Uterus (tissue), 4 donors: ENCODE measurements around the gene TMBIM1. TPM values are rescaled to one million over a fixed set of nuclear protein-coding genes. Genes with fewer than 3 reads are reported as not detected.

Experiments
- DNase-seq, 2 donors: peaks; one replicate each; pipeline ENCODE4 v3.0.0-alpha.2; 2019 to 2020
- H3K27ac ChIP-seq, 2 donors: fragments of 200-600 bp; sonication (generic); 1 replicate in 1 of 2; 2 replicates in 1 of 2; pipeline ENCODE4 v1.5.1; 2016 to 2018
- H3K27me3 ChIP-seq, 2 donors: fragments of 200-600 bp; sonication (generic); one replicate each; pipeline ENCODE4 v1.5.1; 2018 to 2019; ENCODE audit warnings: control low read depth in 1 of 2
- H3K36me3 ChIP-seq, 2 donors: fragments of 200-600 bp; sonication (generic); one replicate each; pipeline ENCODE4 v1.5.1; 2019; ENCODE audit warnings: control low read depth in 1 of 2
- H3K4me1 ChIP-seq, 2 donors: fragments of 200-600 bp; sonication (generic); one replicate each; pipeline ENCODE4 v1.5.1; 2018 to 2019; ENCODE audit warnings: control low read depth in 1 of 2
- H3K4me3 ChIP-seq, 2 donors: fragments of 200-600 bp; sonication (generic); 1 replicate in 1 of 2; 2 replicates in 1 of 2; pipeline ENCODE4 v1.5.1; 2018 to 2019; ENCODE audit warnings: mild to moderate bottlenecking in 1 of 2
- H3K9me3 ChIP-seq, 2 donors: fragments of 200-600 bp; sonication (generic); one replicate each; pipeline ENCODE4 v1.5.1; 2019; ENCODE audit warnings: control low read depth in 1 of 2
- CTCF ChIP-seq, 4 experiments: fragments of 200-600 bp in 2 of 4; fragments of 450-650 bp in 2 of 4; sonication (generic) in 2 of 4; IDR thresholded peaks; one replicate each; pipeline ENCODE4 v1.5.1; 2016 to 2019; ENCODE audit warnings: antibody characterized with exemption in 4 of 4, mild to moderate bottlenecking in 2 of 4, moderate library complexity in 1 of 4
- POLR2A ChIP-seq, 2 donors: fragments of 450-650 bp; IDR thresholded peaks; one replicate each; pipeline ENCODE4 v1.6.1; 2016; ENCODE audit warnings: antibody characterized with exemption in 2 of 2, mild to moderate bottlenecking in 1 of 2, moderate library complexity in 1 of 2
- intact Hi-C: fragments of 100-400 bp; cut with DNase I; formaldehyde crosslinking; loops from one replicate; pipeline ENCODE4 v1.15.1; 2023; ENCODE audit warnings: low total_unique reads
- total RNA-seq, 4 donors: library from RNA; depleted of rRNA in 3 of 4; stranded (reverse); fragments of >200 nt in 3 of 4; gene quantifications; one replicate each; pipeline versions ENCODE4 v1.1.0 to v1.2.4, GENCODE V29; 2014 to 2023
- donor health status: DM: yes; HTN: yes; CAD: no.

The TMBIM1 gene
- total RNA-seq, 4 donors from 2014 or later = 112 to 166 (median 120) TPM

- H3K4me3 ChIP-seq = no peak overlapping the region
- TF ChIP-seq CTCF (IDR thresholded peaks at IDR 0.05) = no peak
- TF ChIP-seq POLR2A (IDR thresholded peaks at IDR 0.05) = no peak
- no peaks in the 10 kb centered on the region for H3K4me1 ChIP-seq
- DNase-seq = no peak
- no peak overlapping the region for H3K27ac ChIP-seq
- no peaks in the 10 kb centered on the region for H3K36me3 ChIP-seq
- no peaks in the 10 kb centered on the region for H3K9me3 ChIP-seq
- intact Hi-C loops = no loop called here
- H3K27me3 ChIP-seq = no peaks in the 10 kb centered on the region
Observed at GRCh38 chr2:218244665-218245064, 47.6 kb downstream of the TMBIM1 start.

- H3K4me1 ChIP-seq = no peaks in the 10 kb centered on the region
- TF ChIP-seq POLR2A (IDR thresholded peaks at IDR 0.05) = no peak
- TF ChIP-seq CTCF (IDR thresholded peaks at IDR 0.05) = no peak
- H3K9me3 ChIP-seq = no peaks in the 10 kb centered on the region
- no peaks in the 10 kb centered on the region for H3K36me3 ChIP-seq
- intact Hi-C loops = no loop called here
- DNase-seq = no peak
- H3K27ac ChIP-seq = no peak overlapping the region
- H3K4me3 ChIP-seq = no peak overlapping the region
- H3K27me3 ChIP-seq = no peaks in the 10 kb centered on the region
Observed at GRCh38 chr2:218244204-218244603, 48.1 kb downstream of the TMBIM1 start.

DNA sequence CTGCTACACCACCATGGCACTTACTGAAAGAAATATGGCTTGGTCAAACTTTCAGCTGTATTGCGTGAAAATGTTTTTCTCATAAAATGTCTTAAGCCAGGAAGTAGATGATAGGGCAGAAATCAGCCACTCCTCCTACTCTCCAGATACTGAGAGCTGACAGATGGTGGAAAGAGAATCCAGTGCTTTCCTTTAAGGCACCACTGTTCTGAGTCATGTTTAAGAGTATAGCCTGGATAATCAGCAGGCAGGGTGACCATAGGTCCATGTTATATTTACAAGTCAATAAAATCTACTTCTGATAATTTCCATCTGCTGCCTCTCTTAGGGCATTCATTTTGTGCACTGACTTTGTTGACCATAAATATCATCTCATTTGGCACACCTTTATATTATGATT, 53.4 kb downstream of the TMBIM1 start:
- Histone ChIP-seq H3K4me1 (no peaks in the 10 kb centered on the region), H3K4me3 (no peak overlapping the region), H3K27me3 (no peaks in the 10 kb centered on the region), H3K27ac (no peak overlapping the region), H3K36me3 (no peaks in the 10 kb centered on the region), H3K9me3 (no peaks in the 10 kb centered on the region)
- TF ChIP-seq POLR2A (IDR thresholded peaks at IDR 0.05) (no peak), CTCF (IDR thresholded peaks at IDR 0.05) (no peak)
- no peak for DNase-seq
- intact Hi-C loops = no loop called here

- H3K9me3 ChIP-seq = no peaks in the 10 kb centered on the region
- TF ChIP-seq CTCF (IDR thresholded peaks at IDR 0.05) (no peak), POLR2A (IDR thresholded peaks at IDR 0.05) (no peak)
- no peaks in the 10 kb centered on the region for H3K36me3 ChIP-seq
- no peak for DNase-seq
- intact Hi-C loops = no loop called here
- no peaks in the 10 kb centered on the region for H3K4me1 ChIP-seq
- no peak overlapping the region for H3K27ac ChIP-seq
- no peaks in the 10 kb centered on the region for H3K27me3 ChIP-seq
- no peak overlapping the region for H3K4me3 ChIP-seq
Observed at GRCh38 chr2:218236829-218237228, 55.5 kb downstream of the TMBIM1 start.

- intact Hi-C loops = no loop called here
- no peak for DNase-seq
- Histone ChIP-seq H3K4me1 (no peaks in the 10 kb centered on the region), H3K27ac (no peak overlapping the region), H3K4me3 (no peak overlapping the region), H3K27me3 (no peaks in the 10 kb centered on the region), H3K36me3 (no peaks in the 10 kb centered on the region), H3K9me3 (no peaks in the 10 kb centered on the region)
- TF ChIP-seq CTCF (IDR thresholded peaks at IDR 0.05) = no peak
- TF ChIP-seq POLR2A (IDR thresholded peaks at IDR 0.05) = no peak
Observed at GRCh38 chr2:218235017-218235416, 57.3 kb downstream of the TMBIM1 start.
